ENCODE data around the gene MBD1. TPM values are rescaled to one million over a fixed set of nuclear protein-coding genes. Genes with fewer than 3 reads are reported as not detected.

MBD1 gene
- total RNA-seq, 2 experiments from 2014 or later: 69.4 to 70.5 TPM

DNA sequence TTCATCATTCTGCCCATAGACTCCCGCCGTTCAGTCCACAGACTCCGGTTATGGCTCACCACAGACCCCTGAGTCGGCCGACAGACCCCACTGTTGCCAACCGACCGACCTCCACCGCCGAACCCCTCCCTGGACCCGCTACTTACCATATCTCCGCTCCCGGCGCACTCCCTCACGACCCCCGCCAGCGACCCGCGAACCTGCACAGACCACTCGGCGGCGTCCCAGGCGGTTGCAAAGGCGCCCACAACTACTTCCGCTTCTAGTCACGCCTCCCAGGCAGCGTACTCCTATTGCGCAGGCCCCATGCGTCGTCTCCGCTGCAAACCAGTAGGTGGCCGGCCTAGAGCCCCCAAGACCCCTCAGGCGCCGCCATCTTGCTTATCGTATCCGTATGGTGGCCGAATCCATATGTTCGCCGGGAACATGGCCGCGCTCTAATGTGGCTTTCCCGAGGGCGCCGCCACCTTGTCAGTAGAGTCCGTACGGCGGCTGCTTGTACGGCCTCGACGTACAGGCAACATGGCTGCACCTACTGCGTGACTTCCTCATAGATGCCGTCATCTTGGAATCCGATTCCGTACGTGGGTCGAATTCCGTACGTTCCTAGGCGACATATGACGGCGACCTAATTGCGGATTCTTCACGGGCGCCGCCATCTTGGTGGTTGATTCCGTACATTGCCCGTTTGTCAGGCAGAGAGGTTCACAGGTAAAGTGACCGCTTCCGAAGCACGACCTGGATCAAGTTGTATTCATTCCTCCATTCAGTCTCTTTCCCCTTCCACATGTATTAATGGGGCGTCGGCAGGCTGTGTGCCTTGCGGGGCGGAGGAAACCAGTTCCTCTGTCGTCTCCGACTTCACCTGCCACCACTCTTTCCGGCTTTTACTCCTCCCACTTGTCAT is 6.4 kb upstream of the MBD1 start, which contains the start of gene CXXC1:
Gene CXXC1 (minus strand): TSS at position 252 of the 907 bp plus-strand sequence. CDS start 103 bp downstream, at position 149.
- intact Hi-C loops (cut with micrococcal nuclease): loop anchor here (1.0 to 10.0 kb wide), 8 partner anchors 11 to 1353 kb away; partner anchors contain the start of genes ACAA2, CFAP53 and RPL17
- CTCF ChIA-PET: interaction anchor here (2.0 kb wide), 1 partner anchor 70 kb away, joined by 11 read pairs; no protein-coding TSS in a partner anchor
- peak within 1 kb of the TSS; percentile 100 for H3K27ac Mint-ChIP-seq
- DNase-seq: peak; percentile 98
- H3K9me3 Mint-ChIP-seq: no peaks in the 10 kb centered on the region
- H3K36me3 Mint-ChIP-seq: peaks cover 42% of the 10 kb centered on the region
- H3K4me3 Mint-ChIP-seq: peak within 1 kb of the TSS; percentile 88
- POLR2A ChIA-PET: no interaction called here
- H3K27me3 Mint-ChIP-seq: no peaks in the 10 kb centered on the region
- peaks cover 28% of the 10 kb centered on the region for H3K4me1 Mint-ChIP-seq (ENCODE audit: low read depth)

DNA sequence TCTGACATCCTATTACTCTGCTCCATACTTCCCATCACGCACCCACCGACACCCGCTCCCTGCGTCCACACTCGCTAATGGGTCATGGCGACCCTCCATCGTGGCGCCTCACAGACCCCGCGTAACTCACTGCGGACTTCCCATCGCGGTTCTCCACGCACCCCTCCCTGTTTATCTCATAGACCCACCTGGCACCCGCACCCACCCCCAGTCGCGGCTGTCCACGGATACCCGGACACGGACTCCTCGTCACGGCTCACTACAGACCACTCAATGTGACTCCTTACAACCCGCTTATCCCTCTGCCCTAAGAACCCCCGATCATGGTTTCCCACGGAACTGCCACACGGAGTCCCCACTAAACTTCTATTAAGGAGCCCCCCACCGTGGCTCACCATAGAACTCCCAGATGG is 5.7 kb upstream of the MBD1 start:
- intact Hi-C loops (cut with micrococcal nuclease): loop anchor here (1.0 to 10.0 kb wide), 7 partner anchors 21 to 1352 kb away; partner anchors contain the start of genes ACAA2, CFAP53 and RPL17
- no peaks in the 10 kb centered on the region for H3K9me3 Mint-ChIP-seq
- POLR2A ChIA-PET: no interaction called here
- peaks cover 49% of the 10 kb centered on the region for H3K36me3 Mint-ChIP-seq
- peak overlapping the region; percentile 88 for H3K4me3 Mint-ChIP-seq
- DNase-seq: no peak
- peaks cover 31% of the 10 kb centered on the region for H3K4me1 Mint-ChIP-seq (ENCODE audit: low read depth)
- peak overlapping the region; percentile 100 for H3K27ac Mint-ChIP-seq
- no peaks in the 10 kb centered on the region for H3K27me3 Mint-ChIP-seq
- CTCF ChIA-PET: no interaction called here

DNA sequence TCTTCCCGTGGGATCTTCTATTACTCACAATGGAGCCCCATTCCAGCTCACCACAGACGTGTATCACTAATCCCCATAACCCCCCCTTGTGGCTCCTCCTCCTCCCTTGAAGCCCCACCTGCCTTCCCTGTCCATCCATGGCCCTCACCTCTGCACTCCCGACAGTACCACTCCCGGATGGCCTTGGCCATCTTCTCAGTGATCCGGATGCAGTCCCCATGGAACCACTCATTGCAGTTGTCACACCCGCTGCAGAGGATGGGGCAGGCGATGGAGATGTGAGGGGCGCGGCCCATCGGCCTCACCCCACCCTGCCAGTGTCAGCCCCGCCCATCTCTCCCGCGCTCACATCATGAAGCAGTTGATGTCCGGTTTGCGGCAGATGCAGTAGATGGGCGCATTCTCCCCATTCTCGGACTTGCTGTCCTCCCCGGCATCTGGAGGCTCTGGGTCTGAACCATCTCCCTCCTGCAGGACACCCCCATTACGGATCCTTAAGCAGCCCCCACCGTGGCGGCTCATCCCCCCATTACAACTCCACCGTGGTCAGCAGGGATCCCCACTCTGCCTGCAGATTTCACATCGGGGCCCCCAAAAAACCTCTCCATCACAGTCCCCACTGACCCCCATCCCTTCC is 5.2 kb upstream of the MBD1 start:
- H3K4me1 Mint-ChIP-seq (ENCODE audit: low read depth): peaks cover 31% of the 10 kb centered on the region
- H3K27me3 Mint-ChIP-seq: no peaks in the 10 kb centered on the region
- H3K9me3 Mint-ChIP-seq: no peaks in the 10 kb centered on the region
- POLR2A ChIA-PET: no interaction called here
- CTCF ChIA-PET: no interaction called here
- DNase-seq: peak; percentile 64
- peak overlapping the region; percentile 100 for H3K27ac Mint-ChIP-seq
- peaks cover 49% of the 10 kb centered on the region for H3K36me3 Mint-ChIP-seq
- intact Hi-C loops (cut with micrococcal nuclease): loop anchor here (1.0 to 10.0 kb wide), 7 partner anchors 20 to 1352 kb away; partner anchors contain the start of genes ACAA2, CFAP53 and RPL17
- peak overlapping the region; percentile 88 for H3K4me3 Mint-ChIP-seq

DNA sequence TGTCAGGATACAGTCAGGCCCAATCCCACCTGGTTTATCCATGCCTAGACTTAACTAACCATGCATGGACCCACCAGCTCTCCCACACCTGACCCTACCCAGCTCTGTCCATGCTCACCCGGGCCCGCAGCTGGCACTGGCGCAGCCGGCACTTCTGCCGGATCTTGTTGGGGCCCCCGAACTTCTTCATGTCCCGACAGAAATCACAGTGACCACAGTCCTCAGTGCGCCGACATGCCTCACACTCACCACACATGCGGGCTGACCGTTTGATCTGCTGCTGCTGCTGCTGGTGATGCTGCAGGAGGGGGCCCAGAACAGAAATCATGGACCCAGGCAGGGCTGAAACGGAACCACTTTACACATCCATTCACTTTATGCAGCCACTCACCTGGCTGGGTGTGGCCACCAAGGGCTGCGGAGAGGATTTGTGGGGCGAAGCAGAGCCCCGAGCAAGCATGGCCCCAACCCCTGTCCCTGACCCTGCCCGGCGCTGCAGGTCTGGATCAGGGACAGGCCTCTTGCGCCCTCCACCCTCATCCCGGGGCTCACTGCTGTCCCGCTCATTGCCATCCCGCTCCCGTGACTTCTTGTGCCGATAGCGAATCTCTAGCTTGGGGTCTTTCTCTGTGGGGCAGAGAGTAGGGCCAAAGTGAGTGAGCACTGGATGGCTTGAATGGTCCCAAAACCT is 4.5 kb upstream of the MBD1 start:
- no peaks in the 10 kb centered on the region for H3K9me3 Mint-ChIP-seq
- no peaks in the 10 kb centered on the region for H3K27me3 Mint-ChIP-seq
- POLR2A ChIA-PET: no interaction called here
- H3K4me3 Mint-ChIP-seq: peak overlapping the region; percentile 88
- H3K36me3 Mint-ChIP-seq: peaks cover 51% of the 10 kb centered on the region
- intact Hi-C loops (cut with micrococcal nuclease): loop anchor here (5.0 to 10.0 kb wide), 3 partner anchors 72 to 1351 kb away; partner anchors contain the start of gene ACAA2
- CTCF ChIA-PET: no interaction called here
- peak overlapping the region; percentile 100 for H3K27ac Mint-ChIP-seq
- no peak for DNase-seq
- H3K4me1 Mint-ChIP-seq (ENCODE audit: low read depth): peaks cover 31% of the 10 kb centered on the region

DNA sequence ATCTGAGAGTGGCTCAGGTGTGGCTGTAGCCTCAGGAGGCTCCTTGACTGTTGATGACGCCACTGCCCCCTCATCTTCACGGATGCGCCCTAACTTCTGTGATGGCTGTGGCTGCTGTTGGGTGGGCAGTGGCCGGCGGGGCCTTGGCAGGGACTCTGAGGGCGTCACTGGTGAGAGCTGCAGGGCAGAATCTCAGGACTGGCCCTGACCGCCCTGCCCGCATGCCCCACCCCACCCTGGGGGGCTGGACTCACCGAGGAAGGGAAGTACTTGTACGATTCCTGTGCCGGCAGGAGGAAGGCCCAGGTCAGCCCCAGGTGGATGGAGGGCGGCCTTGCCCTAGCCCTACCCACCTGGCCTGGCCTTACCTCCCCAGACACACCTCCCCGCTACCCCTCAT is 3.7 kb upstream of the MBD1 start:
- H3K36me3 Mint-ChIP-seq: peaks cover 54% of the 10 kb centered on the region
- intact Hi-C loops (cut with micrococcal nuclease): loop anchor here (5.0 to 10.0 kb wide), 3 partner anchors 72 to 1350 kb away; partner anchors contain the start of gene ACAA2
- H3K4me3 Mint-ChIP-seq: no peak overlapping the region
- ChIA-PET POLR2A (no interaction called here), CTCF (no interaction called here)
- H3K4me1 Mint-ChIP-seq (ENCODE audit: low read depth): peaks cover 37% of the 10 kb centered on the region
- no peaks in the 10 kb centered on the region for H3K27me3 Mint-ChIP-seq
- no peak for DNase-seq
- no peak overlapping the region for H3K27ac Mint-ChIP-seq
- no peaks in the 10 kb centered on the region for H3K9me3 Mint-ChIP-seq

DNA sequence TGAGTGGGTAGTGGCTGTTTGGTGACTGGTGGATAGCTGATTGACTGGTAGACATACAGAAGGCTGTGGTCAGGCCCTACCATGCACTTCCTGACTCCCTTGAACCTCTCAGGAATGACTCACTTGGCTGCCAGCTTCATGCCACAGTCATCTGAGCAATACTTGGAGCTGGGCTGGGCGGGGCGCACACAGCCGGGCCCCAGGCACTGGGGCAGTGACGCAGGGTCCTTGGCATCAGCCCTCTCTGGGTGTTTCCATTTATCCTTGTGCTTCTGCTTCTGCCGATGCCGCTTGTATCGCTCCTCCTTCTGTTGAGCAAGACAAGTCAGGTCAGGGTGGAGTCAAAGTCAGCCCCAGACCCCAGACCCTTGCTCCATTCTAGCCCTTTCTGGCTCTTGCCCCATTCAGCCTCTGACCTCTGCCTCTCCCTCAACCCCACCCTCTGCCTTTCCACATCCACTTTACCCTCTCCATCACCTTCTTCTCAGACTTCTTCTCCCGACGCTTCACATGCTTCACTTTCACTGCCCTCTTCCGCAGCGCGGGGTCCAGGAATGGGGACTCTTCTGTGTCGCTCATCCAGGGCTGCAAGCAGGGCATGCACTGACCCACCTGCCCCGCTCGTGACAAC is 3.0 kb upstream of the MBD1 start:
- H3K4me3 Mint-ChIP-seq: no peak overlapping the region
- POLR2A ChIA-PET: no interaction called here
- CTCF ChIA-PET: no interaction called here
- intact Hi-C loops (cut with micrococcal nuclease): loop anchor here (10.0 kb wide), 1 partner anchor 1350 kb away; no protein-coding TSS in a partner anchor
- peaks cover 54% of the 10 kb centered on the region for H3K36me3 Mint-ChIP-seq
- peak overlapping the region; percentile 57 for H3K27ac Mint-ChIP-seq
- no peaks in the 10 kb centered on the region for H3K9me3 Mint-ChIP-seq
- no peaks in the 10 kb centered on the region for H3K27me3 Mint-ChIP-seq
- peaks cover 41% of the 10 kb centered on the region for H3K4me1 Mint-ChIP-seq (ENCODE audit: low read depth)
- DNase-seq: no peak

DNA sequence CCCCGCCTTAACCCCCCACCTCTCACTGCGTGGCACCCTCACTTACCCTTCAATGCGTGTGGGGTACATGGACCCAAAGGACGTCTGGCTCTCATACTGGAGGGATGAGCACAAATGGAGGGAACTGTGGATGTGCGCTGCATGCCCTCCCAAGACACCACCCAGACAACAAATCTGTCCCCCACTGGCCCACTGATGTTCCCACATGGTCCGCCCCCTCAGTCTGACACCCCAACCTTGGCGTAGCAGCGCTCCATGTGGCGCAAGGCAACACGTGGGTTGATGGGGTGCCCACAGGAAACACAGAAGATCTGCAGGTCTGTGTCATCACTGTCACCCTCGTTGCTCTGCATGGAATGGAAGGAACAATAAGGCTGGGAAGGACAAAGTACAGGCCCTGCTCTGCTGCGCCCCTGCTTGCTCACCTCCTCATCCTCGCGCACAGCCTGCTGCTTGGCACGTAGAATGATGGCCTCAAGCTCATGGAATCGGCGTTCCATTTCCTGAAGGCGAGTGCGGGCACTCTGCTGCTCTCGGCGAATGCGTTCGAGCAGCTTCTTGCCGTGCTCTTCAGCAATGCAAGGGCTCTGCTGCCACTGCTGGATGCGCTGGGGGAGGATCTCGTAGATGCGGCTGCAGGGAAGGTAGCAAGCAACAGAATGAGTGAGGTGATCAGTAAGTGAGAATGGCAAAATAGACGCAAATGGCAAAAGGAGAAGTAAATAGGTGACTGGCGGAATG is 2.3 kb upstream of the MBD1 start:
- peak overlapping the region; percentile 60 for H3K27ac Mint-ChIP-seq
- ChIA-PET POLR2A (no interaction called here), CTCF (interaction anchor here (1.2 kb wide), 1 partner anchor 15 kb away, joined by 3 read pairs; no protein-coding TSS in a partner anchor)
- H3K9me3 Mint-ChIP-seq: no peaks in the 10 kb centered on the region
- peaks cover 42% of the 10 kb centered on the region for H3K4me1 Mint-ChIP-seq (ENCODE audit: low read depth)
- intact Hi-C loops (cut with micrococcal nuclease): loop anchor here (10.0 kb wide), 1 partner anchor 1349 kb away; no protein-coding TSS in a partner anchor
- DNase-seq: no peak
- no peaks in the 10 kb centered on the region for H3K27me3 Mint-ChIP-seq
- H3K36me3 Mint-ChIP-seq: peaks cover 61% of the 10 kb centered on the region
- no peak overlapping the region for H3K4me3 Mint-ChIP-seq

DNA sequence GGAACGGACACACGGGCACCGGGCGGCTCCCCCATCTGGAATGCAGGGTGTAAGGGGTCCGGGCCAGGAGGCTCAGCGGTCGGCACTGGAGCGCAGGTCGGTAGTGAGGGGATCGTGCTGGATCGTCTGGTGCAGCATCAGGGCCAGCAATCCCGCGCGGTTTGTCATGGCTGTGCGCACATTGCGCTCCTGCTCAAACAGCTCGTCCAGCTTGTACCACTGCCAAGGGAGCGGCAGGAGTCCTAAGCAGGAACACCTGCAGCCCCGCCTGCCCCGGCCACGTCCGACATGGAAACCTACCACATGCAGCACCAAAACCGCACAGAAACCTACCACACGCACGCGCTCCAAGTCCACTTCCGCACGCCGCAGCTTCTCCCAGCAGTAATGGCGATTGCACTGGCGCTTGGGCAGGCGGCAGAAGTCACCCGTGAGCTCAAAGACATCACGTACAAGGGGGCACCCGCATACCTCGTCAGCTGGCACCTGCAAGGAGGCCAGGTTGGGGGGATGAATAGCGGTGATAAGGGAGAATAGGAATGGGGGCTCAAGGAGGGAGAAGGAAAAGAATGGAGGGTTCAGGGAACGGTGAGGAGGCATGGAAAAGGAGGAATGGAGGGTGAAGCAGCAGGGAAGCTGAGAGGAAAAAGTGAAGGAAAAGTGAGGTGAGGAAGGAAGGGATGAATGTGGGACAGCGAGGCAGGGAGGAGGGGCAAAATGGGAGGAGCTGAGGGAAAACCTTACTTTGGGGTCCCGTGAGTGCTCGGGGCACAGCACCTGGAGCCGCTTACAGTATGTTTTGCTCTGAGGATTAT is 1.4 kb upstream of the MBD1 start:
- POLR2A ChIA-PET: interaction anchor here (1.5 kb wide), 1 partner anchor 14 kb away, joined by 8 read pairs; no protein-coding TSS in a partner anchor
- intact Hi-C loops (cut with micrococcal nuclease): loop anchor here (10.0 kb wide), 1 partner anchor 1348 kb away; no protein-coding TSS in a partner anchor
- H3K27ac Mint-ChIP-seq: no peak overlapping the region
- peaks cover 63% of the 10 kb centered on the region for H3K36me3 Mint-ChIP-seq
- no peaks in the 10 kb centered on the region for H3K9me3 Mint-ChIP-seq
- CTCF ChIA-PET: interaction anchor here (1.2 kb wide), 1 partner anchor 14 kb away, joined by 3 read pairs; no protein-coding TSS in a partner anchor
- H3K4me1 Mint-ChIP-seq (ENCODE audit: low read depth): peaks cover 42% of the 10 kb centered on the region
- DNase-seq: no peak
- H3K4me3 Mint-ChIP-seq: peak overlapping the region; percentile 95
- H3K27me3 Mint-ChIP-seq: no peaks in the 10 kb centered on the region

DNA sequence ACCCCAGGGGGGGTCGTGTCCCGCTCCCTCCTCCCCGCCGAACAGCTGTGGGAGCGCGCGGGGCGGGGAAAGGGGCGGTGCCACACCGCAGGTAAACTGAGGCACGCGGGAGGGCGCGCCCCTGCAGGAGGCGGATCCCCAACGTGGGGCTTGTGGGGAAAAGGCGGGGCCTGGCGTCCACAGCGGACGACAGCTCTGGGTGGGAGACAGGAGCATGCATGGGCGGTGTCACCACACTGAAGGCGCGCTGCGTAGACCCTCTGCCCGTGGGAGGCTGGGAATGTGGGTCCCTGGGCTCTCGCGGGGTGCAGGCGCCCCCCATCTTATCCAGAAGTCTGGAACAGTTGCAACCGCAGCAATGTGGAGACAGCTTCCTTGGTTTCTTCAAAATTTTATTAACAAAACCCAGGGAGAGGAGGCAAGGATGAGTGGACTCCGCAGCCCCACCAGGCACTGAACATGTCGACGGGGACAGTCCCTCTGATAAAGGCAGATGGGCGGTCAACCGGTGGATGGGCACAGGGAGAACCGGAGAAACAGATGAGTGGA is 723 bp upstream of the MBD1 start:
- Mint-ChIP-seq H3K4me3 (peak overlapping the region; percentile 95), H3K36me3 (peaks cover 61% of the 10 kb centered on the region), H3K27me3 (no peaks in the 10 kb centered on the region), H3K27ac (peak overlapping the region; percentile 90), H3K4me1 (ENCODE audit: low read depth) (peaks cover 41% of the 10 kb centered on the region), H3K9me3 (no peaks in the 10 kb centered on the region)
- intact Hi-C loops (cut with micrococcal nuclease): loop anchor here (1.0 to 10.0 kb wide), 3 partner anchors 16 to 1347 kb away; partner anchors contain the start of gene CFAP53
- POLR2A ChIA-PET: interaction anchor here (1.1 to 1.5 kb wide), 3 partner anchors 13 to 27 kb away, joined by 3 to 9 read pairs (median 8); partner anchors contain the start of gene CFAP53
- CTCF ChIA-PET: interaction anchor here (1.2 to 2.1 kb wide), 3 partner anchors 13 to 75 kb away, joined by 3 to 21 read pairs (median 9); no protein-coding TSS in a partner anchor
- peak; percentile 16 for DNase-seq
